ENCODE data around the gene DLGAP1. TPM values are rescaled to one million over a fixed set of nuclear protein-coding genes. Genes with fewer than 3 reads are reported as not detected.

DLGAP1 gene
- polyA plus RNA-seq, 1 donor from 2014 or later, result 4.5 TPM

DNA sequence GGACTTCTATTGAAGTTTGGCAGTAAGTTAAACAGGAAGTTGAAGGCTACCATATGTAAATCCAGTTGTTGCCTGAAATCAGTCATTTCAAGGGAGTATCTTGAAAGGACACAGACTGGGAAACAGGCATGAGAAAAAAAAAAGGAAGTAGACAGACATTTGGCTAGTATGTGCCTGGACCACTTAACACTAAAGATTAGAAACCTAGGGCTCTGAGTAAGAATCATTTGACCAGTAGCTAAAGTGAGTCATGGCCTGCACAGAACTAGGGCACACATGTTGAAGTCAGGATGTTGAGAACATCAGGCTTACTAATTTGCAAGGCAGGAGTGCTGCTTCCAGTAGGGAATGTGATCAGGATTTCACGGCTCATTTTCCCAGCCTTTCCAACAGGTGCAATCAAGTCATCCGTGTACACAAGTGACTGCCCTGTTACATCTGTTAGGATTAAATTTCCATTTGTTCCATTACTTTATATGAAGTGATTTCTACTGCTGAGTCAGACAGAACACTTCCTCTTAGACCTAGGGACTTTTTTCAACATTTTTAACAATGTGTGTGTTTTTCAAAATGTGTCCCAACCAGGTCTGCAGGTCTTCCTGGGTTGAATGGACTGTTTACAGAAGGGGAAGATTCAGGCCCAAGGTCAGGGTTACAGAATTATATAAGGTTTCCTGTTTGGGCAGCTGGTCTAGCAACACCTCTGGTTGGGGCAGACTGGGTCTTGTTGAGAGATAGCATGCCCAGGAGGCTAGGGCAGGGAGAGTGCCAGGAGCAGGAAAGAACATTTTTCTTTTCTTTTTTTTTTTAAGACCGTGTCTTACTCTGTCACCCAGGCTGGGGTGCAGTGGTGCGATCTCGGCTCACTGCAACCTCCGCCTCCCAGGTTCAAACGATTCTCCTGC is 859.5 kb downstream of the DLGAP1 start:
- Histone ChIP-seq H3K4me3 (ENCODE audit: low read length) (no peak overlapping the region), H3K27ac (ENCODE audit: low read length) (no peak overlapping the region), H3K9me2 (ENCODE audit: insufficient read depth, low read length) (no peaks in the 10 kb centered on the region)

DNA sequence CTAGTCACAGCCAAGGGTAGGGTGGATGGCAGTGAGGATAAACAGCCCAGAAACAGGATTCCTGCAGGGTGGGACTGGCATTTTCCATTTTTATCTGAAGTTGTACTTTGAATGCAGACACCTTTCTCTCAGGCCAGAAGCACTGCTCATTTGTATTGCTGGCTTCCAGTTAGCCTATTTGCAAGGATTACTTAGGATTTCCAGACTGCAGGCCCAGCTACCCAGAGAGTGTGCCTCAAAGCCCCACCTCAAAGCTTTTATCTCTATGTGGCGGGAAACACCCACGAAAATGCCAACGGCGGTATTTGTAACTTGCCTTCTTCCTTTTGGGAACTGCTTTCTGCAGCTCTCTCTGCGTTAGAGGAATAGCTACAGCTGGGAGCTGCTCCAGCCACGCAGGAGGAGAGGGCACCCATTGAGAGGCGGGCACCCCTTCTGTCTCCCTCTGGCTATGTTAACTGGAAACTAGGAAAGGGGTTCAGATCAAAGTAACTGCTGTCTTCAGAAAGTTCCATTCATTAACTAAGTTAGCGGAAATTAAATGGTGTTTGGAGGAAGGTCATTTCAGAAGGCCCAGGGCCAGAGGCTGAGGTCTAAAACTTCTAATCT is 860.2 kb downstream of the DLGAP1 start:
- Histone ChIP-seq H3K9ac (ENCODE audit: low read length) (no peak overlapping the region), H2AFZ (ENCODE audit: low read depth, low read length) (no peak overlapping the region)
- TF ChIP-seq RAD21 (conservative IDR thresholded peaks at IDR 0.05), result no peak
- TF ChIP-seq TAF1 (IDR thresholded peaks at IDR 0.05; ENCODE audit: low read depth), result no peak
- no peak for TF ChIP-seq EP300 (conservative IDR thresholded peaks at IDR 0.05; ENCODE audit: poor library complexity, severe bottlenecking)
- no peak for TF ChIP-seq MXI1 (conservative IDR thresholded peaks at IDR 0.05; ENCODE audit: poor library complexity, severe bottlenecking)
- TF ChIP-seq EZH2 (IDR thresholded peaks at IDR 0.05; ENCODE audit: borderline replicate concordance, insufficient read depth, low read length, poor library complexity, severe bottlenecking), result no peak
- no peak for TF ChIP-seq SMC3 (conservative IDR thresholded peaks at IDR 0.05; ENCODE audit: poor library complexity)
- TF ChIP-seq, protein P1, sequence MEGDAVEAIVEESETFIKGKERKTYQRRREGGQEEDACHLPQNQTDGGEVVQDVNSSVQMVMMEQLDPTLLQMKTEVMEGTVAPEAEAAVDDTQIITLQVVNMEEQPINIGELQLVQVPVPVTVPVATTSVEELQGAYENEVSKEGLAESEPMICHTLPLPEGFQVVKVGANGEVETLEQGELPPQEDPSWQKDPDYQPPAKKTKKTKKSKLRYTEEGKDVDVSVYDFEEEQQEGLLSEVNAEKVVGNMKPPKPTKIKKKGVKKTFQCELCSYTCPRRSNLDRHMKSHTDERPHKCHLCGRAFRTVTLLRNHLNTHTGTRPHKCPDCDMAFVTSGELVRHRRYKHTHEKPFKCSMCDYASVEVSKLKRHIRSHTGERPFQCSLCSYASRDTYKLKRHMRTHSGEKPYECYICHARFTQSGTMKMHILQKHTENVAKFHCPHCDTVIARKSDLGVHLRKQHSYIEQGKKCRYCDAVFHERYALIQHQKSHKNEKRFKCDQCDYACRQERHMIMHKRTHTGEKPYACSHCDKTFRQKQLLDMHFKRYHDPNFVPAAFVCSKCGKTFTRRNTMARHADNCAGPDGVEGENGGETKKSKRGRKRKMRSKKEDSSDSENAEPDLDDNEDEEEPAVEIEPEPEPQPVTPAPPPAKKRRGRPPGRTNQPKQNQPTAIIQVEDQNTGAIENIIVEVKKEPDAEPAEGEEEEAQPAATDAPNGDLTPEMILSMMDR (IDR thresholded peaks at IDR 0.05; ENCODE audit: poor library complexity, severe bottlenecking), result no peak

More for the DNA sequence above, 859.5 kb downstream of the DLGAP1 start:
- TF ChIP-seq MXI1 (conservative IDR thresholded peaks at IDR 0.05; ENCODE audit: poor library complexity, severe bottlenecking), result no peak
- TF ChIP-seq POLR2AphosphoS5 (IDR thresholded peaks at IDR 0.05), result no peak
- TF ChIP-seq SMC3 (conservative IDR thresholded peaks at IDR 0.05; ENCODE audit: poor library complexity), result no peak
- TF ChIP-seq, protein P1 (IDR thresholded peaks at IDR 0.05; ENCODE audit: poor library complexity, severe bottlenecking), result no peak
- no peak for TF ChIP-seq RAD21 (conservative IDR thresholded peaks at IDR 0.05)
- TF ChIP-seq, protein P2, sequence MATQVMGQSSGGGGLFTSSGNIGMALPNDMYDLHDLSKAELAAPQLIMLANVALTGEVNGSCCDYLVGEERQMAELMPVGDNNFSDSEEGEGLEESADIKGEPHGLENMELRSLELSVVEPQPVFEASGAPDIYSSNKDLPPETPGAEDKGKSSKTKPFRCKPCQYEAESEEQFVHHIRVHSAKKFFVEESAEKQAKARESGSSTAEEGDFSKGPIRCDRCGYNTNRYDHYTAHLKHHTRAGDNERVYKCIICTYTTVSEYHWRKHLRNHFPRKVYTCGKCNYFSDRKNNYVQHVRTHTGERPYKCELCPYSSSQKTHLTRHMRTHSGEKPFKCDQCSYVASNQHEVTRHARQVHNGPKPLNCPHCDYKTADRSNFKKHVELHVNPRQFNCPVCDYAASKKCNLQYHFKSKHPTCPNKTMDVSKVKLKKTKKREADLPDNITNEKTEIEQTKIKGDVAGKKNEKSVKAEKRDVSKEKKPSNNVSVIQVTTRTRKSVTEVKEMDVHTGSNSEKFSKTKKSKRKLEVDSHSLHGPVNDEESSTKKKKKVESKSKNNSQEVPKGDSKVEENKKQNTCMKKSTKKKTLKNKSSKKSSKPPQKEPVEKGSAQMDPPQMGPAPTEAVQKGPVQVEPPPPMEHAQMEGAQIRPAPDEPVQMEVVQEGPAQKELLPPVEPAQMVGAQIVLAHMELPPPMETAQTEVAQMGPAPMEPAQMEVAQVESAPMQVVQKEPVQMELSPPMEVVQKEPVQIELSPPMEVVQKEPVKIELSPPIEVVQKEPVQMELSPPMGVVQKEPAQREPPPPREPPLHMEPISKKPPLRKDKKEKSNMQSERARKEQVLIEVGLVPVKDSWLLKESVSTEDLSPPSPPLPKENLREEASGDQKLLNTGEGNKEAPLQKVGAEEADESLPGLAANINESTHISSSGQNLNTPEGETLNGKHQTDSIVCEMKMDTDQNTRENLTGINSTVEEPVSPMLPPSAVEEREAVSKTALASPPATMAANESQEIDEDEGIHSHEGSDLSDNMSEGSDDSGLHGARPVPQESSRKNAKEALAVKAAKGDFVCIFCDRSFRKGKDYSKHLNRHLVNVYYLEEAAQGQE (IDR thresholded peaks at IDR 0.05; ENCODE audit: borderline replicate concordance), result no peak
- TF ChIP-seq TAF1 (IDR thresholded peaks at IDR 0.05; ENCODE audit: low read depth), result no peak
- TF ChIP-seq EZH2 (IDR thresholded peaks at IDR 0.05; ENCODE audit: borderline replicate concordance, insufficient read depth, low read length, poor library complexity, severe bottlenecking), result no peak
- no peak for TF ChIP-seq EP300 (conservative IDR thresholded peaks at IDR 0.05; ENCODE audit: poor library complexity, severe bottlenecking)
- H3K36me3 ChIP-seq (ENCODE audit: insufficient read depth, low read length), result no peaks in the 10 kb centered on the region
- no peak overlapping the region for H3K4me2 ChIP-seq (ENCODE audit: low read length)
- no peaks in the 10 kb centered on the region for H3F3A ChIP-seq (ENCODE audit: insufficient read depth, low read length, poor library complexity, severe bottlenecking)
- H3K27me3 ChIP-seq (ENCODE audit: insufficient read depth, low read depth, low read length), result no peaks in the 10 kb centered on the region
- H2AFZ ChIP-seq (ENCODE audit: low read depth, low read length), result no peak overlapping the region
- no peaks in the 10 kb centered on the region for H3K9me3 ChIP-seq (ENCODE audit: low read length)
- H3K9ac ChIP-seq (ENCODE audit: low read length), result no peak overlapping the region
- no peaks in the 10 kb centered on the region for H4K20me1 ChIP-seq (ENCODE audit: insufficient read depth)
- H3K79me2 ChIP-seq (replicated peaks; ENCODE audit: insufficient read depth, low read length), result no peaks in the 10 kb centered on the region

More for the DNA sequence above, 860.2 kb downstream of the DLGAP1 start:
- H3K9me2 ChIP-seq (ENCODE audit: insufficient read depth, low read length), result no peaks in the 10 kb centered on the region
- no peaks in the 10 kb centered on the region for H3K79me2 ChIP-seq (replicated peaks; ENCODE audit: insufficient read depth, low read length)
- no peaks in the 10 kb centered on the region for H3K36me3 ChIP-seq (ENCODE audit: insufficient read depth, low read length)
- H3K4me2 ChIP-seq (ENCODE audit: low read length), result no peak overlapping the region
- H3K9me3 ChIP-seq (ENCODE audit: low read length), result no peaks in the 10 kb centered on the region
- no peaks in the 10 kb centered on the region for H3F3A ChIP-seq (ENCODE audit: insufficient read depth, low read length, poor library complexity, severe bottlenecking)
- peak overlapping the region; percentile 62 for H3K4me3 ChIP-seq (ENCODE audit: low read length)
- H3K27ac ChIP-seq (ENCODE audit: low read length), result no peak overlapping the region
- H3K27me3 ChIP-seq (ENCODE audit: insufficient read depth, low read depth, low read length), result no peaks in the 10 kb centered on the region
- no peaks in the 10 kb centered on the region for H4K20me1 ChIP-seq (ENCODE audit: insufficient read depth)

All from neural cell (in vitro differentiated cells).